Dedifferentiated amniotic fluid mesenchymal stem cell (primary cell): Measurements from ENCODE around the gene PRPF31.
A peak's percentile ranks its signal among the peaks of the same experiment; 100 is the strongest.
"Not testable (repeated sequence)": the region's sequence is repeated elsewhere in the genome, so short reads cannot be mapped to it uniquely, and the experiment has no call there.

ENCODE experiments used
- DNase-seq: peaks from one replicate; pipeline ENCODE4 v3.0.0-alpha.2; 2016; ENCODE audit errors: extremely low spot score

Gene PRPF31, protein sequence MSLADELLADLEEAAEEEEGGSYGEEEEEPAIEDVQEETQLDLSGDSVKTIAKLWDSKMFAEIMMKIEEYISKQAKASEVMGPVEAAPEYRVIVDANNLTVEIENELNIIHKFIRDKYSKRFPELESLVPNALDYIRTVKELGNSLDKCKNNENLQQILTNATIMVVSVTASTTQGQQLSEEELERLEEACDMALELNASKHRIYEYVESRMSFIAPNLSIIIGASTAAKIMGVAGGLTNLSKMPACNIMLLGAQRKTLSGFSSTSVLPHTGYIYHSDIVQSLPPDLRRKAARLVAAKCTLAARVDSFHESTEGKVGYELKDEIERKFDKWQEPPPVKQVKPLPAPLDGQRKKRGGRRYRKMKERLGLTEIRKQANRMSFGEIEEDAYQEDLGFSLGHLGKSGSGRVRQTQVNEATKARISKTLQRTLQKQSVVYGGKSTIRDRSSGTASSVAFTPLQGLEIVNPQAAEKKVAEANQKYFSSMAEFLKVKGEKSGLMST

DNA sequence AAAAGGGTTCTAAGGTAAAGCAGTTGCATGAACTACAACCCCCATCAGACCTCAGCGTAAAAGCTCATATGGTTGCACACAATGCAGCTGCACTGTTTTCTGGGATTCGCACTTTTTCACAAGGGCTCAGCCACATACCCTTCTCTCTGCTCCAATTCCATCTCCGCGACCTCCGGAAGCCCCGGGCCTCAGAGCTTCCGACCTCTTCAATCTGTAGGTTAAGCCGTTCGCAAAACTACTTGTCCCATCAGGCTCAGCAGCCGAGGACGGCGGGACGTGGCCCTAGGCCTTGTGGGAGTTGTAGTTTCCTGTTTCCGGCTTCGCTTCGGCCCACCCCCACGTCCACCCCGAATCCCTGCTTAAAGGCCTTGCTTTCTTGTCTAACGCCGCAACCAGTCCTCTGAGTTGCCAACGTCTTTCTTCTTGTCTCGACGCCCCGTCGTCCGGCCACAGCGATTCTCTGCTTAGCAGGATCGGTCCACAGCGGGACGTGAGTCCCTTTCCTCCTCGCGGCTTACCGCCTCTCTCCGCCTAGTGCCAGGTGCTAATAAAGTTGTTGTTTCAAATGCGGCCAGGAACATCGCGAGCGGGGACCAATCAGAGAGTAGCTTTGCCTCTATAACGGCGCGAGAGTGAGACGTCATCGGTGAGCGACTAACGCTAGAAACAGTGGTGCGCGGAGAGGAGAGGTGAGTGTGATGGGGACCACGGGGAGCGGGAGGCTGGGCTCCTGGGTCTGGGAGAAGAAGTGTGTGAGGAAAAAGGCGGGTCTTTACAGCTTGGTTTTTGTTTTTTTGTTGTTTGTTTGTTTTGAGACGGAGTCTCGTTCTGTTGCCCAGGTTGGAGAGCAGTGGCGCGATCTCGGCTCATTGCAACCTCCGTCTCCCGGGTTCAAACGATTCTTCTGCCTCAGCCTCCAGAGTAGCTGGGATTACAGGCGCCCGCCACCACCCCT lies at the start of gene PRPF31, which contains the start of gene TFPT:
Gene PRPF31 (plus strand): TSS at position 646 of the 955 bp plus-strand sequence. CDS start 2,525 bp downstream, outside the sequence.
Gene TFPT (minus strand): TSS at position 549 of the 955 bp plus-strand sequence. CDS start 388 bp downstream, at position 161.
- peak; percentile 99 for DNase-seq

DNA sequence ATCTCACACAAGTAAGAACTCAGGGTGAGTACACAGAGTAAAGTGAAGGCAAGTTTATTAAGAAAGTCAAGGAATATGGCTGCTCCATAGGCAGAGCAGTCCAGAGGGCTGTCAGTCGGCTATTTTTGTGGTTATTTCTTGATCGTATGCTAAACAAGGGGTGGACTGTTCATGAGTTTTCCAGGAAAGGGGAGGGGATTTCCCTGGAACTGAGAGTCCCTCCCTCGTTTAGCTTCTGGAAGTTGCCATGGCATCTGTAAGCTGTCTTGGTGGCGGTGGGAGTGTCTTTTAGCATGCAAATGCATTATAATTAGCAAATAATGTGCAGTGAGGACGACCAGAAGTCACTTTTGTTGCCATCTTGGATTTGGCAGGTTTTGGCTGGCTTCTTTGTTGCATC lies 46.1 kb upstream of the PRPF31 start:
- DNase-seq, result no peak

DNA sequence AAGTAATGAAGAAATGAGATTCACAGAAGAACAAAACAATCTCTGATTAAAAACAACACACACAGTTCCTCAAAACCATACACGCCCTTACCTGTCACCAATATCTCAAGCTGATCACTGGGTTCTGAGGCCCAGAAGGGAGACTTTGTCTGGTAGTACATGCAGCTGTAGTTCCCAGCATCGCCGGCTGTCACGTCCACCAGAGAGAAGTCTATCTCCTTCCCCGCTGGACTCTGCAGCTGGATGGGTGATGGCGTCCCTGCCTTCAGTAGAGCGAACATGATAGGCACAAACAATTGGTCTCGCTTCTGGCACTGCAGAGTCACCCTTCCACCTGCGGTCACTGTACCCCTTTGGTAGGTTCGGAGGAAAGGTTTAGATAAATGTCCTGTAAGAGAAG lies 41.7 kb upstream of the PRPF31 start:
- no peak for DNase-seq

DNA sequence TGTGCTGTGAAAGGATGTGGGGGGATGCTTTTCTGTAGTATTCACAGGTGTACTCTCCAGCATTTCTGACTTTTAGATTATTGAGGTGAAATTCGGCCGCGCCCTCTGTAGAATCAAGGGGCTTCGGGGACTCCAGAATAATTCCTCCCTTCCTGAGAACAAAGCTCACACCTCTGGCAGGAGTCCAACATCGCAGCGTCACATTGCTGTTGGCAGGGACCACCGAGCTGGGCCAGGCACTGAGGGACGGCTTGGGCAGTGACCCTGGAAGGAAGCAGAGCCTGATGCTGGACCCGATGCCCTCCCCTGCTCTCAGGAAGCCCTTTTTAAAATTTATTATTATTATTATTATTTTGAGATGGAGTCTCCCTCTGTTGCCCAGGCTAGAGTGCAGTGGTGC lies 40.7 kb upstream of the PRPF31 start:
- DNase-seq, result no peak

DNA sequence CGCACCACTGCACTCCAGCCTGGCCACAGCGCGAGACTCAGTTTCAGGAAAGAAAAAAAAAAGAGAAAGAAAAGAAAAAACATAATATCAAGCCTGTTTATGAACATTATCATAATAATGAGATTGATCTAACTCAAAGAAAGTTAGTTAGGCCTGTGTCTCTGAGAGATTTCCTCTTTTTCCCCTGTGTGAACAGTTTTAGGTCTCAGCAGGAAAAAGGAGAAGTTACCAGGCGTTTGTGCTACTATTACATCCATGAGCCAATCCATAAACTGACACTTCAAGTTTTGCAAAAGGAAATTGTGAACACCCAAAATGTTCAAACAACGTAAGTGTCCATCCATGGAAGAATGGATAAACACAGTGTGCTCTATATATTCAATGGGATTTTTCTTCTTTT lies 38.2 kb upstream of the PRPF31 start:
- no peak for DNase-seq

DNA sequence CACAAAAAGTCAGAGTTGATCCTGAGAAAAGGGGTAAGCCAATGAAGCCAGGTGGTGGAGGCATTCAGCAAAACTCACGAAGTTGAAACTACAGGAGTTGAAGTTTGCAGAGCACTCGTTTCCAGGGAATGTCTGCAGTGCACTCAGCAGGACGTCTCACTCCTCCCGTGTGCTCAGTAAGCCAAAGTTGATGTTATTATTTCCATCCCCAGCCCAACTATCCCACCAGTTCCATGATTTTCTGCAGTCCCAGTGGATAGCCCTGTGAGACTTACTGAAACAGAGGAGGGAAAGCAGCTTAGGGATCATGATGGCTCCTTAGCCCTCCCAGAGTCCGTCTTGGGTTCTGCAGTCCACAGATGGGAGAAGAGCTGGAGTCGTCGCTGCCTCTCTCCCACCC lies 34.5 kb upstream of the PRPF31 start, which contains the start of gene TARM1:
Gene TARM1 (minus strand): TSS at position 334 of the 400 bp plus-strand sequence. CDS start 25 bp downstream, at position 309.
- DNase-seq, result no peak

DNA sequence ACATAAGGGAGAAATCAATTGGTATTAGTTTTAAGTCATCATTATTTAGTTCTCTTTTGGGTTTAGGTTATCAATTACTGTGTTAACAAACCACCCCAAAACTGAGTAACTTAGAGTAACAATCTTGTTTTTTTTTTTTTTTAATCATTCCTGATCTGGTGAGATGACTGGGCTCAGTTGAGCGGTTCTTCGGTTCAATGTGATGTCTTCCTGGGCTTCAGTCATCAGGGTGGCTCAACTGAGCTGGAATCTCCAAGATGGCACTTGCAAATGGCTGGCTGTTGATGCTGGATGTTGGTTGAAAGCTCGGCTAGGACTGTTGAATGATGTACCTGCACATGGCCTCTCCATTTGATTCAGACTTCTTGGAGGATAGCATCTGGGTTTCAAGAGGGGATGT lies 31.1 kb upstream of the PRPF31 start:
- DNase-seq, result no peak

DNA sequence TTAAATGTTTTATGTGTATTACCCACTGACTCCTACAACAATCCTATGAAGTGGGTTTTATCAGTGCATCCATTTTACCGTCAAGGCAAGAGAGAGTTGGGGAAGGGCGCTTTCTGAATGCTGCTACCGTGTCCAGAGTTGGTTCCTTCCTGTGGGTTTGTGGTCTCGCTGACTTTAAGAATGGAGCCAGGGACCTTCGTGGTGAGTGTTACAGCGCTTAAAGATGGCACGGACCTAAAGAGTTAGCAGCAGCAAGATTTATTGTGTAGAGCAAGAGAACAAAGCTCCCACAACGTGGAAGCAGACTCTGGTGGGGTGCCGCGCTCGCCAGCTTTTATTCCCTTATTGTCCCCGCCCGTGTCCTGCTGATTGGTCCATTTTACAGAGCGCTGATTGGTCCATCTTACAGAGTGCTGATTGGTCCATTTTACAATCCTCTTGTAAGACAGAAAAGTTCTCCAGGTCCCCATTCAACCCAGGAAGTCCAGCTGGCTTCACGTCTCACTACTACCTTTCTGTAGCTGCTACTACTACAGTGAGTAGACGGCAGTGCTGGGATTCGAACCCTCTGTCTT lies 21.0 kb upstream of the PRPF31 start:
- no peak for DNase-seq

DNA sequence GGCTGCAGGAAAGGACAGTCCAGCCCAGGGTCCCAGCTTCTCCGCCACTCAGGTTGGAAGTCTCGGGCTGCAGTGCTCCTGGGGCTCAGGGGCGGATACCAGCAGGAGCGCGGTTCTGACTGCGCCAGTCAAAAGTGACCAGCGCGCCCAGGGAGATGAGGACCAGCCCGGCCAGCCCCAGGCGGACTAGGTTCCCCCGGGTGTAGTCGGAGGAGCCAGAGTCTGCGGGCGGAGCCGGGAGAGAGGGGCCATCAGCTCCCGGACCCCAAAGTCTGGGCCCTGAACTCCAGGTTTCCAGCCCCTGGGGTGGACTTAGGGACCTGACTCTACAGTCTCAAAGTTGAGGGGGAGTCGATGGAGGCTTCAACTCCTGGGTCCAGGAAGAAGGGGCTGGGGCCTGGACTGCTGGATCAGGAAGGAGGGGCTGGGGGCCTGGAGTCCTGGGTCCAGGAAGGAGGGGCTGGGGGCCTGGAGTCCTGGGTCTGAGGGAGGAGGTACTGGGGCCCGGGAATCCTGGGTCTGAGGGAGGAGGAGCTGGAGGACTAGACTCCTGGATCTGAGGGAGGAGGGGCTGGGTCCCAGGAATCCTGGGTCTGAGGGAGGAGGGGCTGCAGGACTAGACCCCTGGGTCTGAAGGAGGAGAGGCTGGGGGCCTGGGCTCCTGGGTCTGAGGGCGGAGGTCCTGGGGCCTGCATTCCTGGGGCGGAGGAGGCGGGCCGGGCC lies 20.3 kb upstream of the PRPF31 start:
- no peak for DNase-seq

DNA sequence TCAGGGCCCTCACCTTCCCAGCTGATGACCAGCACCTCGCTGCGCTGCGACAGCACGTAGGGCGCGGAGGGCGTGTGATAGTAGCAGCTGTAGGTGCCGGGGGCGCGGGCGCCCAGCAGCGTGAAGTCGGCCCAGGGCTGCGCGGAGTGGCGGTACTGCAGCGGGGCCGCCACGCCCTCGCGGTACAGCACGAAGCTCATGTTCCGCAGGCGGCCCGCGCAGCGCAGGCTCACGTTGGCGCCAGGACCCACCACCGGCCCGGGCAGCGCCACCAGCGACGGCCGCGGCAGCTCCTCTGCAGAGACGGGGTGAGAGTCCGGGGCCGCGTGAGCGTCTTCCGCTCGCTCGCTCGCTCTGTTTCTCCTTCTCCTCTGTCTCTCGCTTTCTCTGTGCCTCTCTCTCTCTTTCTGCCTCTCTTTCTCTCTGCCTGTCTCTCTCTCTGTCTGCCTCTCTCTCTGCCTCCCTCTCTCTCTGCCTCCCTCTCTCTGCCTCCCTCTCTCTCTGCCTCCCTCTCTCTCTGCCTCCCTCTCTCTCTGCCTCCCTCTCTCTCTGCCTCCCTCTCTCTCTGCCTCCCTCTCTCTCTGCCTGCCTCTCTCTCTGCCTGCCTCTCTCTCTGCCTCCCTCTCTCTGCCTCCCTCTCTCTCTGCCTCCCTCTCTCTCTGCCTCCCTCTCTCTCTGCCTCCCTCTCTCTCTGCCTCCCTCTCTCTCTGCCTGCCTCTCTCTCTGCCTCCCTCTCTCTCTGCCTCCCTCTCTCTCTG lies 19.5 kb upstream of the PRPF31 start:
- peak; percentile 22 for DNase-seq

DNA sequence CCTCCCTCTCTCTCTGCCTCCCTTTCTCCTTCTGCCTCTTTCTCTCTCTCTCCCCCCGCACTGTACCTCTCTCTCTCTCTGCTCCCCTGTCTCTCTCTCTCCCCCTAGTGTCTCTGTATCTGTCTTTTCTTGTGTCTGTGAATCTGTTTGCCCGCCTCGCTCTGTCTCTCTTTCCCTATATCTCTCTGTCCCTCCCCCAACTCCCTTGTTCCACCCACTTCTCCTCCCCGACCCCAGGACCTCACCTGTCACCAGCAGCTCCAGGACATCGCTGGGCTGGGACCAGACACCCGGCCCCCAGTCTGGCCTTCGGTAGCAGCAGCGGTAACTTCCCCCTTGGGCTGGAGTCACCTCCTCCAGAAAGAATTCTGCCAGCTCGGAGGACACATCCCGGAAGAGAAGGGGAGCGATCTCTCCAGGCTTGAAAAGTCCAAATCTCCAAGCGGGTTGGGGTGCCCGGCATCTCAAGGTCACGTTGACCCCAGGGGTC lies 18.9 kb upstream of the PRPF31 start:
- peak; percentile 17 for DNase-seq

DNA sequence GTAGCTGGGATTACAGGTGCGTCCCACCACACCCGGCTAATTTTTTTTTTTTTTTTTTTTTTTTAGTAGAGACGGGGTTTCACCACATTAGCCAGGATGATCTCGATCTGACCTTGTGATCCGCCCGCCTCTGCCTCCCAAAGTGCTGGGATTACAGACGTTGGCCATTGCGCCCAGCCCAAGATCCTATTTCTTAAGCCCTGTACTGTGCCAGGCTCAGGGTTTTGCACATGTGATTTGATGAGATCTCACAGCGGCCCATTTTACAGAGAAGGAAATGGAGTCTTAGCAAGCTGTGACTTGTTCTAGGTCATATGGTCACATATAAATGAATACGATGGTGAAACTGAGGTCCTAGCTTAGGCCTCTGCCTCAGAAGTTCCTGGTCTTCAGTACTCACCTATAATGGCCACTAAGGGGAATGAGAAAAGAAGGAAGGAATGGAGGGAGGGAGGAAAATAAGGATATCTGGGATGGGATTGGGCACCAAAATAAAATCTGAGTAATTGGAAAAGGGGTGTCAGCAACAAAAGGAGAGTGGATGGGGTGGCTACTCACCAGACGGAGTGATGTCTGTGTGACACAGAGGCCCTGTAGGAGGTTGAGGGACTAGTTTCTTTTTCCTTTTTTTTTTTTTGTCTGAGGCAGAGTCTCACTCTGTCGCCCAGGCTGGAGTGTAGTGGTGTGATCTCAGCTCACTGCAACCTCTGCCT lies 16.2 kb upstream of the PRPF31 start:
- DNase-seq, result no peak

DNA sequence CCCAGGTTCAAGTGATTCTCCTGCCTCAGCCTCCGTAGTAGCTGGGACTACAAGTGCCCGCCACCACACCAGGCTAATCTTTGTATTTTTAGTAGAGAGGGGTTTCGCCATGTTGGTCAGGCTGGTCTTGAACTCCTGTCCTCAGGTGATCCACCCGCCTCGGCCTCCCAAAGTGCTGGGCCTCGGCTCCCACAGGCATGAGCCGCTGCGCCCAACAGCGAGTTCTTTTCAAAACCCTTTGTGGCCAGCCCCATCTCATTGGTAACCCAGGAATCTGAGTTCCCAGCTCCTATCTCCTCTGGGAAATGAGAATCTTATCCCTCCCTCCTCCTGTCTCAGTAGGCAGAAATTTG lies 15.7 kb upstream of the PRPF31 start:
- not testable (repeated sequence) for DNase-seq

DNA sequence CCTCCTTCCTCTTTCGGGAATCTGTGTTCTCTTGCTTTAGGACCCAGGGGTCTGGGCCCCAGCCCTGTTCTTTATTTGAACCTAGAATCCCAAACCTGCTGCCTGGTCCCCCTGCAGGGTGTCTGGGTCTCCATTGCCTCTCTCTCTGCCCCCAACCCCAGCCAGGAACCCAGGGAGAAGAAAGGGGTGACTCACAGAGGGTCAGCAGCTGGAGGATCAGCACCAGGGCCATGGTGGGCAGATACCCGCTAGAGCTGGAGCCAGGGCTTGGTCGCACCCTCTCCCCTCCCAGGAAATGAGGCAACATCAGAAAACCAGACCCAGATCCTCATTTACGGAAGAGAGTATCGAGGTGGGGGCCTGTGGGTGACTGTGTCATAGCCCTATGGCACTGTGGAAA lies 15.0 kb upstream of the PRPF31 start, which contains the start of gene OSCAR:
Gene OSCAR (minus strand): TSS at position 243 of the 400 bp plus-strand sequence. CDS start 11 bp downstream, at position 232.
- no peak for DNase-seq

DNA sequence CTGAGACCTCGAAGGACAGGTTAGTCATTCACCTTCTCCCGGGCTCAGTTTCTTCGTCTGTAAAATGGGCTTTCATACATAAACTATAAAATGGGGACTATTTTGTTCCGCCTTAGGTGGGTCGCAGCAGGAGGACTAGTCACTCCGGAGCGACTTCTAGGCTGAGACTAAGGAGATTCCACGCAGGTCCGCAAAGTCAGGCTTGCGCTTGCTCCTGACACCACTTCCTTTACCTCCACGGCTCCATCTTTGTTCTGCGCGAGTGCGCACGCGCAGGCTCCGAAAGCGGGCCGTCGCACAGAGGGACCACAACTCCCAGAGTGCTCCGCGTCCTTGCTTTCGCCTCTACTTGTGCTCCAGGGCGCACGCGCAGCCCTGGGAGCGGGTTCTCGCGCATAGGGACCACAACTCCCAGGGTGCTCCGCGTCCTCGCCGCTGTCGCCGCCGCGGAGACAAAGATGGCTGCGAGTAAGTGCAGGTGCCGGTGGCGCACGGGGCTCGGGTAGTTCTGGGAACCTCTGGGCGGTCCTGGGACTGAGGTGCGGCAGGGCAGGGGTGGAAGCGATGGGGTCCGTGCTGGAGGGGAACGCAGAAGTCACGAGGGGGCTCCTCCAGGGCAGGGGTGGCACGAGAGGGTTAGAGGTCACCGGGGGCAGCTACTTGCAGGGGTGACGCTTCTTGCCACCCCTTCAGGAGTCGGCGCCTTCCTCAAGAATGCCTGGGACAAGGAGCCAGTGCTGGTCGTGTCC lies 13.0 kb upstream of the PRPF31 start, which contains the start of gene NDUFA3:
Gene NDUFA3 (plus strand): TSS at position 435 of the 749 bp plus-strand sequence. CDS start 24 bp downstream, at position 459.
- peak; percentile 98 for DNase-seq

DNA sequence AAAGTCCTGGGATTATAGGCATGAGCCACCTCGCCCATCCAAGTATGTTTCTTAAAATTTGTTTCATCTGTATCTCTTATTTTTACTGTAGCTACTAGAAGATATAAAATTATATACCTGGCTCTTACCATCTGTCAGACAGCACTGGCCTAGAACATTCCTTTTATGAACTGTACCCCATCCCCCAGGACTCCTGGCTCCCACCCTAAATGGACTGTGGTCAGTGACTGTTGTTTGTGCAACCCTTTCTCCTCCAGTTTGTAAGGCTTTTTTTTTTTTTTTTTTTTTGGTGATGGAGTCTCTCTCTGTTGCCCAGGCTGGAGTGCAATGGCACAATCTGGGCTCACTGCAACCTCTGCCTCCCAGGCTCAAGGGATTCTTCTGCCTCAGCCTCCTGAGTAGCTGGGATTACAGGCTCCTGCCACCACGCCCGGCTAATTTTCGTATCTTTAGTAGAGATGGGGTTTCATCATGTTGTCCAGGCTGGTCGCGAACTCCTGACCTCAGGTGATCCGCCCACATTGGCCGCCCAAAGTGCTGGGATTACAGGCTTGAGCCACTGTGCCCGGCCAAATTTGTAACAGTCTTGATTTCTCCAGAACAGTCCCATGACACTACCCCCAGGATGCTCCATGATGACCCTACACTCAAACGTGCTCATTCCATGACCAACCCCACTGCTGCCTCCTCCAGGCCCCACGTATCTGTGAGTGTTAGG lies 10.4 kb upstream of the PRPF31 start:
- DNase-seq, result no peak

DNA sequence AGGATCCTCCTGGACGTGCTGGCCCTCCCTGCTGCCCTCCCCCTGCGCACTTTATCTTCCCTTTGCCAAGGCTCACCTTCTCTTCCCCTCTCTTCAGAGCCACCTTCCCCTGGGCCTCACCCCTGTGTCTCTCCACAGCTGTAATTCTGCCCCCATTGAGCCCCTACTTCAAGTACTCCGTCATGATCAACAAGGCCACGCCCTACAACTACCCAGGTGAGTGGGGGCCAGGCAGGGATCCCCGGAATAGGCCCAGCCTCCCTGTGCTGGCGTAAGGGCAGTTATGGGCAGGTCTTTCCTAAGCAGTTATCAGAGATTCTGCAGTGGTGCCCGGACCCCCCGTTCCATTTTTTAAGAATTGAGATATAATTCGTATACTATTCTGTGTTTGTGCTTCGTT lies 9.8 kb upstream of the PRPF31 start:
- DNase-seq, result no peak

DNA sequence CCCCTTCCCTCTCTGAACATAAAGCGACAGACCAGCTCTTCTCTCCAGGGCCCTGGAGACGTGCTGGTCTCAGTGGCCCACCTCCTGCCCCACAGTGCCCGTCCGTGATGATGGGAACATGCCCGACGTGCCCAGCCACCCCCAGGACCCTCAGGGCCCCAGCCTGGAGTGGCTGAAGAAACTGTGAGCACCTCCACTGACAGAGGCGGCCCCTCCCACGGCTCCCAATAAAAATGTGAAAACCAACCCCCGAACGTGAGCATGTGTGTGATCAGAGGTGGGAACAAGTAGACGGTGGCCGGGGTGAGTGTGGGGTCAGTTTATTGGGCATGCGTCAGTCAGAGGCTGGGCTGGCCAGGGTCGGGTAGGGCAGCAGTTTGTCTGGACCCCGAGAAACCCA lies 8.8 kb upstream of the PRPF31 start:
- DNase-seq, result no peak
